ENCODE measurements around the gene TNFSF18. TPM values are rescaled to one million over a fixed set of nuclear protein-coding genes. Genes with fewer than 3 reads are reported as not detected.

TNFSF18 gene
- total RNA-seq, 1 donor from 2014 or later, result 47.6 TPM

Other genes starting within 250 kb of the TNFSF18 start
- 2.0 and 3.6 TPM in 2 replicates for gene TNFSF4, start 156.4 kb upstream of the TNFSF18 start, total RNA-seq

All from dermis microvascular lymphatic vessel endothelial cell (primary cell).